ENCODE data around the gene KSR1. TPM values are rescaled to one million over a fixed set of nuclear protein-coding genes. Genes with fewer than 3 reads are reported as not detected.
A peak's percentile ranks its signal among the peaks of the same experiment; 100 is the strongest.

The KSR1 gene
- total and polyA plus RNA-seq, 11 donors: 6.1 to 31.1 (median 7.5) TPM

GRCh38 chr17:27597188-27597580, 140.9 kb downstream of the KSR1 start:
- Histone ChIP-seq H3K4me1 (peaks cover 0 to 16% (median 5%) of the 10 kb centered on the region in 12 donors), H3K27ac (no peak overlapping the region), H3K4me3 (no peak overlapping the region), H3K27me3 (no peaks in the 10 kb centered on the region), H3K36me3 (peaks cover 0 to 65% (median 22%) of the 10 kb centered on the region in 9 donors), H3K9me3 (no peaks in the 10 kb centered on the region)
- ATAC-seq: no peak
- 85 to 91% (median 88%) methylated on average over 10 of the region's 10 CpGs for WGBS, 4 donors
- intact Hi-C loops (cut with DNase I): loop anchor here in 4 of 10 donors (5.0 to 10.0 kb wide), 4 partner anchors 95 to 142 kb away; partner anchors contain the start of gene KSR1 (in 3 of the 4)
- peak in 1 of 5 donors; percentile 53 for DNase-seq
- TF ChIP-seq CTCF (IDR thresholded peaks at IDR 0.05): no peak
- no peak for TF ChIP-seq POLR2A (IDR thresholded peaks at IDR 0.05)

GRCh38 chr17:27597783-27598320, 141.6 kb downstream of the KSR1 start:
- H3K27ac ChIP-seq: no peak overlapping the region
- 73 to 91% (median 87%) methylated on average over 5 of the region's 5 CpGs for WGBS, 4 donors
- no peaks in the 10 kb centered on the region for H3K9me3 ChIP-seq
- no peak overlapping the region for H3K4me3 ChIP-seq
- intact Hi-C loops (cut with DNase I): loop anchor here in 5 of 10 donors (1.0 to 10.0 kb wide), 5 partner anchors 96 to 244 kb away; partner anchors contain the start of gene KSR1 (in 3 of the 5)
- TF ChIP-seq CTCF (IDR thresholded peaks at IDR 0.05): no peak
- no peak for TF ChIP-seq POLR2A (IDR thresholded peaks at IDR 0.05)
- H3K27me3 ChIP-seq: no peaks in the 10 kb centered on the region
- peak in 1 of 5 donors; percentile 34 for DNase-seq
- ATAC-seq: no peak
- H3K4me1 ChIP-seq: peaks cover 0 to 16% (median 6%) of the 10 kb centered on the region in 12 donors
- peaks cover 0 to 58% (median 15%) of the 10 kb centered on the region in 9 donors for H3K36me3 ChIP-seq

- Histone ChIP-seq H3K9me3 (no peaks in the 10 kb centered on the region), H3K27me3 (no peaks in the 10 kb centered on the region), H3K27ac (no peak overlapping the region), H3K4me3 (no peak overlapping the region), H3K36me3 (peaks cover 0 to 52% (median 13%) of the 10 kb centered on the region in 9 donors), H3K4me1 (peaks cover 0 to 22% (median 7%) of the 10 kb centered on the region in 12 donors)
- intact Hi-C loops (cut with DNase I): loop anchor here in 5 of 10 donors (1.0 to 10.0 kb wide), 5 partner anchors 96 to 244 kb away; partner anchors contain the start of gene KSR1 (in 3 of the 5)
- TF ChIP-seq CTCF (IDR thresholded peaks at IDR 0.05) (no peak), POLR2A (IDR thresholded peaks at IDR 0.05) (no peak)
- DNase-seq (peak in 1 of 5 donors; percentile 50), ATAC-seq (no peak)
- WGBS, 4 donors: 85 to 91% (median 86%) methylated on average over 17 of the region's 17 CpGs
Observed at GRCh38 chr17:27598337-27599050, 142.2 kb downstream of the KSR1 start.

- peaks cover 0 to 54% (median 25%) of the 10 kb centered on the region in 9 donors for H3K36me3 ChIP-seq
- no peak for ATAC-seq
- no peak for DNase-seq
- TF ChIP-seq POLR2A (IDR thresholded peaks at IDR 0.05): no peak
- no peak for TF ChIP-seq CTCF (IDR thresholded peaks at IDR 0.05)
- no peak overlapping the region for H3K27ac ChIP-seq
- intact Hi-C loops (cut with DNase I): loop anchor here (1.0 to 10.0 kb wide), 16 partner anchors 40 to 364 kb away; partner anchors contain the start of gene KSR1 (in 3 of the 10)
- H3K9me3 ChIP-seq: no peaks in the 10 kb centered on the region
- no peaks in the 10 kb centered on the region for H3K27me3 ChIP-seq
- WGBS, 4 donors: 89 to 93% (median 91%) methylated on average over 8 of the region's 8 CpGs
- no peak overlapping the region for H3K4me3 ChIP-seq
- peaks cover 0 to 24% (median 7%) of the 10 kb centered on the region in 12 donors for H3K4me1 ChIP-seq
Observed at GRCh38 chr17:27600471-27600870, 144.2 kb downstream of the KSR1 start.
